HG03571 (cell line): ENCODE data around the gene CCL15.
"Not testable (repeated sequence)": the region's sequence is repeated elsewhere in the genome, so short reads cannot be mapped to it uniquely, and the experiment has no call there.

Experiments
- ATAC-seq: cut with Tn5 transposase; IDR thresholded peaks from one replicate; pipeline ENCODE4 v1.9.1; 2021; ENCODE audit not compliant: unreplicated experiment

CCL15 gene

GRCh38 chr17:35995346-35995745 is 6.0 kb downstream of the CCL15 start:
- not testable (repeated sequence) for ATAC-seq

GRCh38 chr17:35991075-35991474 is 10.3 kb downstream of the CCL15 start:
- ATAC-seq, result no peak

GRCh38 chr17:35988164-35988563 is 13.2 kb downstream of the CCL15 start:
- no peak for ATAC-seq

GRCh38 chr17:35986643-35987042 is 14.7 kb downstream of the CCL15 start, which contains the start of gene CCL14:
TSS of gene CCL14 (minus strand) at chr17:35986729. CDS start at chr17:35986649, 80 bp downstream.
- ATAC-seq, result no peak

GRCh38 chr17:35984140-35984539 is 17.2 kb downstream of the CCL15 start:
- ATAC-seq, result no peak

GRCh38 chr17:35982409-35983191 is 18.8 kb downstream of the CCL15 start:
- ATAC-seq, result no peak

GRCh38 chr17:35981908-35982330 is 19.4 kb downstream of the CCL15 start:
- ATAC-seq, result no peak

GRCh38 chr17:35981246-35981645 is 20.1 kb downstream of the CCL15 start, which contains the start of gene CCL16:
TSS of gene CCL16 (minus strand) at chr17:35981497. CDS start at chr17:35981420, 77 bp downstream.
- no peak for ATAC-seq

- no peak for ATAC-seq
These were observed 23.0 kb downstream of the CCL15 start for GRCh38 chr17:35978346-35978745.

- ATAC-seq, result no peak
These were observed 23.8 kb downstream of the CCL15 start for GRCh38 chr17:35977509-35977908.

- ATAC-seq, result no peak
These were observed 27.8 kb downstream of the CCL15 start for GRCh38 chr17:35973333-35974260.

- no peak for ATAC-seq
These were observed 28.4 kb downstream of the CCL15 start for GRCh38 chr17:35972945-35973332.

- no peak for ATAC-seq
These were observed 28.8 kb downstream of the CCL15 start for GRCh38 chr17:35972535-35972934.

- ATAC-seq, result no peak
These were observed 29.3 kb downstream of the CCL15 start for GRCh38 chr17:35972066-35972465.

GRCh38 chr17:35969558-35970380 is 31.6 kb downstream of the CCL15 start:
- no peak for ATAC-seq

GRCh38 chr17:35968520-35969054 is 32.8 kb downstream of the CCL15 start:
- no peak for ATAC-seq

GRCh38 chr17:35965272-35965671 is 36.1 kb downstream of the CCL15 start:
- ATAC-seq, result no peak

GRCh38 chr17:35963663-35964062 is 37.7 kb downstream of the CCL15 start:
- no peak for ATAC-seq

- no peak for ATAC-seq
These were observed 47.6 kb downstream of the CCL15 start for GRCh38 chr17:35953720-35954119.

- ATAC-seq, result no peak
These were observed 52.0 kb downstream of the CCL15 start for GRCh38 chr17:35949401-35949800.

GRCh38 chr17:35948092-35948491 is 53.3 kb downstream of the CCL15 start:
- no peak for ATAC-seq
